ENCODE measurements around the gene UGDH. TPM values are rescaled to one million over a fixed set of nuclear protein-coding genes. Genes with fewer than 3 reads are reported as not detected.

Gene UGDH
- total and polyA plus RNA-seq, 2 of the 13 experiments (the other 11 are each of a cell fraction or from before 2014, with no cell fraction given): 99.0 to 384 TPM

DNA sequence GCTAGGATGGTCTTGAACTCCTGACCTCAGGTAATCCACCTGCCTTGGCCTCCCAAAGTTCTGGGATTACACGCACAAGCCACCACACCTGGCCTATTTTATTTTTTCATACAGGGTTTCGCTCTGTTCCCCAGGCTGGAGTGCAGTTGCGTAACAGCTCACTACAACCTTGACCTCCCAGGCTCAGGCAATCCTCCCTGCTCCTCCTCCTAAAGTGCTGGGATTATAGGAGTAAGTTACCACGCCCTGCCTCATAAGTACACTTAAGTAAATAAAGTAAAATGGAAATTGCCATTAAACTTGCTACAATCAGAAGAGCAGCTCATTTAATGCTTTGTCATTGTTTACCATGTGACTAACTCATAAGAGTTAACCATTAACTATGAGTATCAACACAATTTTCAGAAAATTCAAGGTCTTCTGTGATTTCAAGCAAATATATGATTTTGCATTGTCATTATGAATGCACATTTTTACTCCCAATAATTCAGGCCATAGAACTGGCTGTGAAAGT is 12.3 kb downstream of the UGDH start (continued):
- TF ChIP-seq, protein P1, sequence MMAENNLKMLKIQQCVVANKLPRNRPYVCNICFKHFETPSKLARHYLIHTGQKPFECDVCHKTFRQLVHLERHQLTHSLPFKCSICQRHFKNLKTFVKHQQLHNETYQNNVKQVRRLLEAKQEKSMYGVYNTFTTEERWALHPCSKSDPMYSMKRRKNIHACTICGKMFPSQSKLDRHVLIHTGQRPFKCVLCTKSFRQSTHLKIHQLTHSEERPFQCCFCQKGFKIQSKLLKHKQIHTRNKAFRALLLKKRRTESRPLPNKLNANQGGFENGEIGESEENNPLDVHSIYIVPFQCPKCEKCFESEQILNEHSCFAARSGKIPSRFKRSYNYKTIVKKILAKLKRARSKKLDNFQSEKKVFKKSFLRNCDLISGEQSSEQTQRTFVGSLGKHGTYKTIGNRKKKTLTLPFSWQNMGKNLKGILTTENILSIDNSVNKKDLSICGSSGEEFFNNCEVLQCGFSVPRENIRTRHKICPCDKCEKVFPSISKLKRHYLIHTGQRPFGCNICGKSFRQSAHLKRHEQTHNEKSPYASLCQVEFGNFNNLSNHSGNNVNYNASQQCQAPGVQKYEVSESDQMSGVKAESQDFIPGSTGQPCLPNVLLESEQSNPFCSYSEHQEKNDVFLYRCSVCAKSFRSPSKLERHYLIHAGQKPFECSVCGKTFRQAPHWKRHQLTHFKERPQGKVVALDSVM (CRISPR knock-in tag; IDR thresholded peaks at IDR 0.05): no peak
- no peak for TF ChIP-seq ELF4 (CRISPR knock-in tag; IDR thresholded peaks at IDR 0.05; ENCODE audit: borderline replicate concordance)
- TF ChIP-seq KMT2B (CRISPR knock-in tag; IDR thresholded peaks at IDR 0.05): peak; percentile 32; the same call in 1 of the 2 replicates
- peak; percentile 60 for TF ChIP-seq TCF7 (IDR thresholded peaks at IDR 0.05; ENCODE audit: low read depth)
- TF ChIP-seq TOE1 (CRISPR knock-in tag; IDR thresholded peaks at IDR 0.05): peak; percentile 85; the same call in 1 of the 2 replicates
- peak; percentile 97 for TF ChIP-seq HOXD1 (CRISPR knock-in tag; IDR thresholded peaks at IDR 0.05)
- peak; percentile 90; the same call in 1 of the 2 replicates for TF ChIP-seq NFKBIZ (CRISPR knock-in tag; IDR thresholded peaks at IDR 0.05)
- no peak for TF ChIP-seq PAX8 (CRISPR knock-in tag; IDR thresholded peaks at IDR 0.05; ENCODE audit: borderline replicate concordance)
- no peak for TF ChIP-seq SP1 (IDR thresholded peaks at IDR 0.05)
- TF ChIP-seq SP1 (CRISPR knock-in tag; IDR thresholded peaks at IDR 0.05): 0 out of 2 replicates have a peak, but pooled peaks have one; percentile 30
- TF ChIP-seq, protein P2, sequence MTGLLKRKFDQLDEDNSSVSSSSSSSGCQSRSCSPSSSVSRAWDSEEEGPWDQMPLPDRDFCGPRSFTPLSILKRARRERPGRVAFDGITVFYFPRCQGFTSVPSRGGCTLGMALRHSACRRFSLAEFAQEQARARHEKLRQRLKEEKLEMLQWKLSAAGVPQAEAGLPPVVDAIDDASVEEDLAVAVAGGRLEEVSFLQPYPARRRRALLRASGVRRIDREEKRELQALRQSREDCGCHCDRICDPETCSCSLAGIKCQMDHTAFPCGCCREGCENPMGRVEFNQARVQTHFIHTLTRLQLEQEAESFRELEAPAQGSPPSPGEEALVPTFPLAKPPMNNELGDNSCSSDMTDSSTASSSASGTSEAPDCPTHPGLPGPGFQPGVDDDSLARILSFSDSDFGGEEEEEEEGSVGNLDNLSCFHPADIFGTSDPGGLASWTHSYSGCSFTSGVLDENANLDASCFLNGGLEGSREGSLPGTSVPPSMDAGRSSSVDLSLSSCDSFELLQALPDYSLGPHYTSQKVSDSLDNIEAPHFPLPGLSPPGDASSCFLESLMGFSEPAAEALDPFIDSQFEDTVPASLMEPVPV (CRISPR knock-in tag; IDR thresholded peaks at IDR 0.05): 0 out of 2 replicates have a peak, but pooled peaks have one; percentile 66
- TF ChIP-seq, protein P3, sequence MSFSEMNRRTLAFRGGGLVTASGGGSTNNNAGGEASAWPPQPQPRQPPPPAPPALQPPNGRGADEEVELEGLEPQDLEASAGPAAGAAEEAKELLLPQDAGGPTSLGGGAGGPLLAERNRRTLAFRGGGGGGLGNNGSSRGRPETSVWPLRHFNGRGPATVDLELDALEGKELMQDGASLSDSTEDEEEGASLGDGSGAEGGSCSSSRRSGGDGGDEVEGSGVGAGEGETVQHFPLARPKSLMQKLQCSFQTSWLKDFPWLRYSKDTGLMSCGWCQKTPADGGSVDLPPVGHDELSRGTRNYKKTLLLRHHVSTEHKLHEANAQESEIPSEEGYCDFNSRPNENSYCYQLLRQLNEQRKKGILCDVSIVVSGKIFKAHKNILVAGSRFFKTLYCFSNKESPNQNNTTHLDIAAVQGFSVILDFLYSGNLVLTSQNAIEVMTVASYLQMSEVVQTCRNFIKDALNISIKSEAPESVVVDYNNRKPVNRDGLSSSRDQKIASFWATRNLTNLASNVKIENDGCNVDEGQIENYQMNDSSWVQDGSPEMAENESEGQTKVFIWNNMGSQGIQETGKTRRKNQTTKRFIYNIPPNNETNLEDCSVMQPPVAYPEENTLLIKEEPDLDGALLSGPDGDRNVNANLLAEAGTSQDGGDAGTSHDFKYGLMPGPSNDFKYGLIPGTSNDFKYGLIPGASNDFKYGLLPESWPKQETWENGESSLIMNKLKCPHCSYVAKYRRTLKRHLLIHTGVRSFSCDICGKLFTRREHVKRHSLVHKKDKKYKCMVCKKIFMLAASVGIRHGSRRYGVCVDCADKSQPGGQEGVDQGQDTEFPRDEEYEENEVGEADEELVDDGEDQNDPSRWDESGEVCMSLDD (CRISPR knock-in tag; IDR thresholded peaks at IDR 0.05; ENCODE audit: borderline replicate concordance): peak; percentile 37; the same call in 1 of the 2 replicates
- peak; percentile 91 for TF ChIP-seq BCL6 (CRISPR knock-in tag; IDR thresholded peaks at IDR 0.05)
- TF ChIP-seq XRCC5 (optimal IDR thresholded peaks at IDR 0.05; ENCODE audit: low read length): peak; percentile 32
- TF ChIP-seq ZNF556 (CRISPR knock-in tag; IDR thresholded peaks at IDR 0.05; ENCODE audit: borderline replicate concordance): peak; percentile 64; the same call in 1 of the 2 replicates
- TF ChIP-seq AKAP8 (CRISPR knock-in tag; IDR thresholded peaks at IDR 0.05): 0 out of 2 replicates have a peak, but pooled peaks have one; percentile 55
- TF ChIP-seq, protein P4, sequence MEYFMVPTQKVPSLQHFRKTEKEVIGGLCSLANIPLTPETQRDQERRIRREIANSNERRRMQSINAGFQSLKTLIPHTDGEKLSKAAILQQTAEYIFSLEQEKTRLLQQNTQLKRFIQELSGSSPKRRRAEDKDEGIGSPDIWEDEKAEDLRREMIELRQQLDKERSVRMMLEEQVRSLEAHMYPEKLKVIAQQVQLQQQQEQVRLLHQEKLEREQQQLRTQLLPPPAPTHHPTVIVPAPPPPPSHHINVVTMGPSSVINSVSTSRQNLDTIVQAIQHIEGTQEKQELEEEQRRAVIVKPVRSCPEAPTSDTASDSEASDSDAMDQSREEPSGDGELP (IDR thresholded peaks at IDR 0.05; ENCODE audit: borderline replicate concordance, low read depth): peak; percentile 64; the same call in 1 of the 2 replicates
- peak; percentile 74; the same call in 1 of the 2 replicates for TF ChIP-seq JUN (CRISPR knock-in tag; IDR thresholded peaks at IDR 0.05)
- TF ChIP-seq HOXA5 (CRISPR knock-in tag; IDR thresholded peaks at IDR 0.05): peak; percentile 88
- no peak for TF ChIP-seq FOXK2 (IDR thresholded peaks at IDR 0.05)
- peak; percentile 95; the same call in 1 of the 2 replicates for TF ChIP-seq KLF12 (CRISPR knock-in tag; IDR thresholded peaks at IDR 0.05; ENCODE audit: borderline replicate concordance)
- TF ChIP-seq ZNF124 (CRISPR knock-in tag; IDR thresholded peaks at IDR 0.05): peak; percentile 90
- TF ChIP-seq, protein P5, sequence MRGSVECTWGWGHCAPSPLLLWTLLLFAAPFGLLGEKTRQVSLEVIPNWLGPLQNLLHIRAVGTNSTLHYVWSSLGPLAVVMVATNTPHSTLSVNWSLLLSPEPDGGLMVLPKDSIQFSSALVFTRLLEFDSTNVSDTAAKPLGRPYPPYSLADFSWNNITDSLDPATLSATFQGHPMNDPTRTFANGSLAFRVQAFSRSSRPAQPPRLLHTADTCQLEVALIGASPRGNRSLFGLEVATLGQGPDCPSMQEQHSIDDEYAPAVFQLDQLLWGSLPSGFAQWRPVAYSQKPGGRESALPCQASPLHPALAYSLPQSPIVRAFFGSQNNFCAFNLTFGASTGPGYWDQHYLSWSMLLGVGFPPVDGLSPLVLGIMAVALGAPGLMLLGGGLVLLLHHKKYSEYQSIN (CRISPR knock-in tag; IDR thresholded peaks at IDR 0.05; ENCODE audit: borderline replicate concordance): no peak
